HepG2 (cell line): ENCODE data around the gene PSMC3IP. TPM values are rescaled to one million over a fixed set of nuclear protein-coding genes. Genes with fewer than 3 reads are reported as not detected.

Experiments
- GRHL1 ChIP-seq: sonication (generic); formaldehyde crosslinking; conservative IDR thresholded peaks from 2 replicates; pipeline ENCODE4 v1.8.0; 2022; ENCODE audit warnings: missing genetic modification reagents
- KIAA2018 ChIP-seq: sonication (generic); formaldehyde crosslinking; IDR thresholded peaks from 2 replicates; pipeline ENCODE4 v1.5.0; 2020; ENCODE audit warnings: mild to moderate bottlenecking, missing genetic modification reagents, borderline replicate concordance
- KLF13 ChIP-seq: sonication (generic); formaldehyde crosslinking; IDR thresholded peaks from 2 replicates; pipeline ENCODE4 v1.4.0; 2020; ENCODE audit warnings: mild to moderate bottlenecking, missing genetic modification reagents
- MNT ChIP-seq: fragments of 450-650 bp; IDR thresholded peaks from 2 replicates; pipeline ENCODE4 v1.6.1; 2016
- NFE2L2 ChIP-seq: fragments of 150-350 bp; IDR thresholded peaks from 2 replicates; pipeline ENCODE4 v1.6.1; 2014; ENCODE audit warnings: low read length
- PAXIP1 ChIP-seq: sonication (generic); formaldehyde crosslinking; conservative IDR thresholded peaks from 2 replicates; pipeline ENCODE4 v1.4.0; 2020; ENCODE audit warnings: mild to moderate bottlenecking, missing genetic modification reagents, moderate library complexity
- SALL1 ChIP-seq: sonication (generic); formaldehyde crosslinking; IDR thresholded peaks from 2 replicates; pipeline ENCODE4 v1.8.0; 2022; ENCODE audit warnings: mild to moderate bottlenecking, missing genetic modification reagents
- SP5 ChIP-seq: IDR thresholded peaks from 2 replicates; pipeline ENCODE4 v1.6.1; 2016; ENCODE audit warnings: low read depth, borderline replicate concordance
- SRSF9 ChIP-seq: fragments of 200-400 bp; formaldehyde crosslinking; IDR thresholded peaks from 2 replicates; pipeline ENCODE4 v1.6.1; 2018; ENCODE audit warnings: borderline replicate concordance, mild to moderate bottlenecking, low read depth, low read length; ENCODE audit not compliant: insufficient read depth, poor library complexity, severe bottlenecking
- ZNF572 ChIP-seq: sonication (generic); formaldehyde crosslinking; IDR thresholded peaks from 2 replicates; pipeline ENCODE4 v1.5.1; 2020; ENCODE audit warnings: mild to moderate bottlenecking, missing genetic modification reagents
- ZNF678 ChIP-seq: sonication (generic); formaldehyde crosslinking; IDR thresholded peaks from 2 replicates; pipeline ENCODE4 v1.4.0; 2020; ENCODE audit warnings: mild to moderate bottlenecking, missing genetic modification reagents
- ZNF766 ChIP-seq: sonication (generic); formaldehyde crosslinking; IDR thresholded peaks from 2 replicates; pipeline ENCODE4 v1.5.0; 2020; ENCODE audit warnings: missing genetic modification reagents, borderline replicate concordance
- ZNF891 ChIP-seq: sonication (generic); formaldehyde crosslinking; IDR thresholded peaks from 2 replicates; pipeline ENCODE4 v1.5.0; 2020; ENCODE audit warnings: mild to moderate bottlenecking, missing genetic modification reagents
- polyA plus RNA-seq, 8 experiments: library from polyadenylated mRNA; depleted of rRNA in 3 of 8; stranded (reverse) in 7 of 8; unstranded in 1 of 8; fragments of >200 nt; fragmentation: Illumina TruSeq in 4 of 8; extraction: Trizol in 4 of 8; gene quantifications; 2 replicates each; pipeline versions ENCODE4 v1.2.1 to v1.2.3, GENCODE V29; 2011 to 2016; ENCODE audit warnings: low read depth in 4 of 8, missing spikeins in 1 of 8, mixed read lengths in 1 of 8; ENCODE audit not compliant: insufficient read depth in 1 of 8
- total RNA-seq, 5 experiments: library from RNA; depleted of rRNA; stranded (reverse); fragments of >200 nt; fragmentation: Illumina TruSeq; extraction: Trizol; gene quantifications; 2 replicates each; pipeline ENCODE4 v1.2.3, GENCODE V29; 2016; ENCODE audit warnings: low read depth in 1 of 5

PSMC3IP gene
- total and polyA plus RNA-seq, 2 of the 13 experiments (the other 11 are each of a cell fraction or from before 2014, with no cell fraction given) = 6.5 to 22.4 TPM

- TF ChIP-seq KIAA2018 = no peak
- TF ChIP-seq NFE2L2 = no peak
- TF ChIP-seq KLF13 (CRISPR knock-in tag) = no peak
- no peak for TF ChIP-seq GRHL1 (CRISPR knock-in tag)
- no peak for TF ChIP-seq SRSF9
- no peak for TF ChIP-seq ZNF678
- TF ChIP-seq SP5 (CRISPR knock-in tag) = no peak
- TF ChIP-seq ZNF766 (CRISPR knock-in tag) = no peak
- TF ChIP-seq ZNF572 (CRISPR knock-in tag) = 0 out of 2 replicates have a peak, but pooled peaks have one; percentile 53
- TF ChIP-seq SALL1 (CRISPR knock-in tag) = peak; percentile 50
- no peak for TF ChIP-seq MNT
- peak; percentile 7; the same call in 1 of the 2 replicates for TF ChIP-seq ZNF891 (CRISPR knock-in tag)
- no peak for TF ChIP-seq PAXIP1 (CRISPR knock-in tag)
These were observed 45.8 kb downstream of the PSMC3IP start (continued) for GRCh38 chr17:42531455-42532354.
